Measurements from ENCODE around the gene PLA2G2F. TPM values are rescaled to one million over a fixed set of nuclear protein-coding genes. Genes with fewer than 3 reads are reported as not detected.

Gene PLA2G2F
- total RNA-seq, 2 donors from 2014 or later, result not detected

DNA sequence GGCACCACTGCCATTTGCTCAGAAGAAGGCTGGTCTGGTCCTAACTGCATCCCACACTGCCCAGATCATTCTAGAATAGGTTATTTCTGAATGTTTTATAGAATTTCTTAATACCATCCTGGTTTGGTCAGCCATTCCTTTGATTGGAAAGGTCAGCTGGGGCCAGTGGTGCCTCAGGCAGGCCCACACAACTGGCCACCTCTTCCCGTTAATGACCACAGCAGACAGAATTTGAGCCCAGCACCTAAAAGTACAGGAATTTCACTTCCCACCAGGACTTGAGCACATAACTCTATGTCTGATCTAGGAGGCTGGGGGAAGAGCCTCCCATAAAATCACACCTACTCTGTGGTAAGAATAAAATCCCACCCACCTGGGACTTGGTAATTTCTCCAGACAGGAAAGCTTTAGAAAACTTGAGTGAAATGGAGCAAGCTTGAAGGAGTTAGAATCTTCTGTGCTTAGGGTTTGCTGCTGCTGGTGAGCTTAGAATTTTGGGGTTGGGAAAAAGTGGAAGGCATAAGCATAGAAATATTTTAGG is 53.8 kb downstream of the PLA2G2F start:
- Histone ChIP-seq H3K27ac (ENCODE audit: low read depth, low read length) (no peak overlapping the region), H3K4me1 (ENCODE audit: control insufficient read depth, insufficient read depth, low read length) (no peaks in the 10 kb centered on the region), H3K27me3 (ENCODE audit: control insufficient read depth, insufficient read depth, low read length, poor library complexity, severe bottlenecking) (no peaks in the 10 kb centered on the region), H3K36me3 (ENCODE audit: control insufficient read depth, insufficient read depth, low read length) (no peaks in the 10 kb centered on the region), H3K4me3 (ENCODE audit: low read length) (no peak overlapping the region), H3K9ac (ENCODE audit: extremely low read depth, low read length, poor library complexity, severe bottlenecking) (no peak overlapping the region), H3K9me3 (ENCODE audit: control insufficient read depth, low read length) (no peaks in the 10 kb centered on the region)
- TF ChIP-seq, protein P1, sequence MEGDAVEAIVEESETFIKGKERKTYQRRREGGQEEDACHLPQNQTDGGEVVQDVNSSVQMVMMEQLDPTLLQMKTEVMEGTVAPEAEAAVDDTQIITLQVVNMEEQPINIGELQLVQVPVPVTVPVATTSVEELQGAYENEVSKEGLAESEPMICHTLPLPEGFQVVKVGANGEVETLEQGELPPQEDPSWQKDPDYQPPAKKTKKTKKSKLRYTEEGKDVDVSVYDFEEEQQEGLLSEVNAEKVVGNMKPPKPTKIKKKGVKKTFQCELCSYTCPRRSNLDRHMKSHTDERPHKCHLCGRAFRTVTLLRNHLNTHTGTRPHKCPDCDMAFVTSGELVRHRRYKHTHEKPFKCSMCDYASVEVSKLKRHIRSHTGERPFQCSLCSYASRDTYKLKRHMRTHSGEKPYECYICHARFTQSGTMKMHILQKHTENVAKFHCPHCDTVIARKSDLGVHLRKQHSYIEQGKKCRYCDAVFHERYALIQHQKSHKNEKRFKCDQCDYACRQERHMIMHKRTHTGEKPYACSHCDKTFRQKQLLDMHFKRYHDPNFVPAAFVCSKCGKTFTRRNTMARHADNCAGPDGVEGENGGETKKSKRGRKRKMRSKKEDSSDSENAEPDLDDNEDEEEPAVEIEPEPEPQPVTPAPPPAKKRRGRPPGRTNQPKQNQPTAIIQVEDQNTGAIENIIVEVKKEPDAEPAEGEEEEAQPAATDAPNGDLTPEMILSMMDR (conservative IDR thresholded peaks at IDR 0.05), result no peak
- H3K9me3 Mint-ChIP-seq, result no peaks in the 10 kb centered on the region
- H3K27ac Mint-ChIP-seq, result no peak overlapping the region
- DNase-seq, result no peak
- 85% methylated on average over 1 of the region's 1 CpG; no CpG with 5 or more reads in 1 of the 2 experiments for WGBS, 2 experiments (ENCODE audit: insufficient coverage in 1 of 2, insufficient read length in 1 of 2)
- H3K4me1 Mint-ChIP-seq, result peaks cover 7% of the 10 kb centered on the region
- no peak overlapping the region for H3K4me3 Mint-ChIP-seq
- peaks cover 16% of the 10 kb centered on the region for H3K27me3 Mint-ChIP-seq (ENCODE audit: insufficient read depth)
- H3K36me3 Mint-ChIP-seq (ENCODE audit: low read depth), result peaks cover 4% of the 10 kb centered on the region

DNA sequence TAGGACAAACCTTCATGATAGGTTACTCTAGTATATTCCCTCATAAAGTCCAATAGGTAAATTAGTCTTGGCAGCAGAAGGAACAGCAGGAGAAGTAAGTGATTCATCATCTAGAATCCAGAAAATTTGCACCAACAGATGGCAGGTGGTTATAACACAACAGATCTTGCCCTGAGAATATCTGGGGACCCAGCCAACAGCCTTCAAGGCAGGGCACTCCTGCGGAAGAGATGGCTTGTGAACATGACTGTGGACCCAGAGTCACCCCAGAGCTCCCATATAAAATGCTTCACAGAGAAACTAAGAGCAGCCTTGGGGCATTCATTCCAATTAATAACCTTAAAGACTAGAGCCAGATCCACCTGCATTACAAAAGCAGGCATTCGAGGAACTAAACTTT is 55.1 kb downstream of the PLA2G2F start:
- no peak overlapping the region for H3K9ac ChIP-seq (ENCODE audit: extremely low read depth, low read length, poor library complexity, severe bottlenecking)
- H3K27ac ChIP-seq (ENCODE audit: low read depth, low read length), result no peak overlapping the region
- H3K4me3 Mint-ChIP-seq, result no peak overlapping the region
- H3K27me3 Mint-ChIP-seq (ENCODE audit: insufficient read depth), result peaks cover 5% of the 10 kb centered on the region
- H3K36me3 Mint-ChIP-seq (ENCODE audit: low read depth), result peaks cover 4% of the 10 kb centered on the region
- H3K4me1 ChIP-seq (ENCODE audit: control insufficient read depth, insufficient read depth, low read length), result no peaks in the 10 kb centered on the region
- no peak for DNase-seq
- TF ChIP-seq, protein P1 (conservative IDR thresholded peaks at IDR 0.05), result no peak
- no peaks in the 10 kb centered on the region for H3K36me3 ChIP-seq (ENCODE audit: control insufficient read depth, insufficient read depth, low read length)
- H3K27me3 ChIP-seq (ENCODE audit: control insufficient read depth, insufficient read depth, low read length, poor library complexity, severe bottlenecking), result no peaks in the 10 kb centered on the region
- H3K27ac Mint-ChIP-seq, result no peak overlapping the region
- H3K4me3 ChIP-seq (ENCODE audit: low read length), result no peak overlapping the region
- no peaks in the 10 kb centered on the region for H3K9me3 Mint-ChIP-seq
- WGBS, 2 experiments (ENCODE audit: insufficient coverage in 1 of 2, insufficient read length in 1 of 2), result 84% methylated on average over 2 of the region's 2 CpGs; no CpG with 5 or more reads in 1 of the 2 experiments
- no peaks in the 10 kb centered on the region for H3K9me3 ChIP-seq (ENCODE audit: control insufficient read depth, low read length)
- peaks cover 8% of the 10 kb centered on the region for H3K4me1 Mint-ChIP-seq

DNA sequence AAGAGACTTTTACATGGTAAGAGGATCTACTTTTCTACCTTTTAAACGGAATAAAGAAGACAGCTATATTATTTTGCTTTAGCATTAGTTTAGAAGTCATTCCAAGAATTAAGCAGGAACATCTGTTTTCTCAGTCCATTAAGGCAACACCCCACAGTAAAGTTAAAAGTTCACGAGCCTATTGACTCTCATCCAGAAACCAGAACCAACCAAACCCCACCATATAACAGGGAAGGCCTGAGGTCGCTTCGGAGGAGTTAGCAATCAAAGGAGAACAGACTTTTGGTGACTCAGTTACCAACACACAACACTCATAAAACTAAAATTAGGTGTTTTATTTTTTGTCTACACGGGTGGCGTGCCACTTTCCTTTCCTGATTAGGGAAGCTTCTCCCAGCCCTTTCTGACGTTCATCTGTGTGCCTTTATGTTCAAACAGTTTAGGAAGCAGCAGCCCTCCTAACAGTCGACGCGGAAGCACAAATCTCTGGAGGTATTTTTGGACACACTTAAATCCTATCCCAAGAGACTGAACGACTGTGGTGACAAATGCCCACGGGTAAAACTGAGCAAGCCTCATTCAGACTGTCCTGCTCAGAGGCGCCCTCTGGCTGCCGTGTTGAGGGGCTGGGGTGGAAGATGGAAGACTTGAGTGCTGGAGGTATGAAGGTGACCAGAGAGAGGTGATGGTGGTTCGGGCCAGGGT is 55.8 kb downstream of the PLA2G2F start:
- H3K27me3 Mint-ChIP-seq (ENCODE audit: insufficient read depth), result peaks cover 2% of the 10 kb centered on the region
- H3K36me3 Mint-ChIP-seq (ENCODE audit: low read depth), result peaks cover 4% of the 10 kb centered on the region
- peaks cover 15% of the 10 kb centered on the region for H3K4me1 Mint-ChIP-seq
- Histone ChIP-seq H3K36me3 (ENCODE audit: control insufficient read depth, insufficient read depth, low read length) (no peaks in the 10 kb centered on the region), H3K9ac (ENCODE audit: extremely low read depth, low read length, poor library complexity, severe bottlenecking) (no peak overlapping the region), H3K27me3 (ENCODE audit: control insufficient read depth, insufficient read depth, low read length, poor library complexity, severe bottlenecking) (no peaks in the 10 kb centered on the region), H3K4me1 (ENCODE audit: control insufficient read depth, insufficient read depth, low read length) (peaks cover 3% of the 10 kb centered on the region), H3K27ac (ENCODE audit: low read depth, low read length) (no peak overlapping the region), H3K4me3 (ENCODE audit: low read length) (no peak overlapping the region), H3K9me3 (ENCODE audit: control insufficient read depth, low read length) (no peaks in the 10 kb centered on the region)
- peak; percentile 91 for DNase-seq
- TF ChIP-seq, protein P1 (conservative IDR thresholded peaks at IDR 0.05), result peak; percentile 95
- H3K4me3 Mint-ChIP-seq, result no peak overlapping the region
- H3K27ac Mint-ChIP-seq, result no peak overlapping the region
- WGBS, 2 experiments (ENCODE audit: insufficient coverage in 1 of 2, insufficient read length in 1 of 2), result 57 to 64% methylated on average over 9 to 15 of the region's 15 CpGs
- no peaks in the 10 kb centered on the region for H3K9me3 Mint-ChIP-seq

Data from endodermal cell (in vitro differentiated cells).